ENCODE measurements around the gene PCNX1. TPM values are rescaled to one million over a fixed set of nuclear protein-coding genes. Genes with fewer than 3 reads are reported as not detected.

PCNX1 gene
- total RNA-seq, 2 donors from 2014 or later, result 52.3 to 85.9 TPM

DNA sequence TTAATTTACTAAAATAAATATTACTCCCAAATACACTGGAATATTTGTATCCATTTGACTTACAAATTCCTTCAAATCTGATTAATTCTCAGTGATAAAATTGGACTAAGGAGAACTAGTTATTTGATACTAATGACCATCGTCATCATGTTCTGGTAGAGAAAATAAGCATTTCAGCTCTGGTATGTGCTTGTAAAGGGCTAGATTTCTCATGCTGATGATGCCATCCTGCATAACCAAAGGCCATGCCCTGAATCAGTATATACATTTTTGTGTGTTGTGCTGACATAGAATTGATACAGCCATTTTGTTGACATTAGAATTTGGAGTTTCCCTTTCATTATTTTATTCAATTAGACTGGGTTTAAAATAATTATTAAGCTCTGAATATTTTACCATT lies 148.9 kb downstream of the PCNX1 start:
- ATAC-seq (ENCODE audit: insufficient number of reproducible peaks, low FRiP score, low read depth) (no peak), DNase-seq (ENCODE audit: low spot score) (no peak)
- no peaks in the 10 kb centered on the region for H3K27me3 ChIP-seq (replicated peaks; ENCODE audit: insufficient read depth)
- H3K27ac ChIP-seq, result no peak overlapping the region
- TF ChIP-seq, protein P1, sequence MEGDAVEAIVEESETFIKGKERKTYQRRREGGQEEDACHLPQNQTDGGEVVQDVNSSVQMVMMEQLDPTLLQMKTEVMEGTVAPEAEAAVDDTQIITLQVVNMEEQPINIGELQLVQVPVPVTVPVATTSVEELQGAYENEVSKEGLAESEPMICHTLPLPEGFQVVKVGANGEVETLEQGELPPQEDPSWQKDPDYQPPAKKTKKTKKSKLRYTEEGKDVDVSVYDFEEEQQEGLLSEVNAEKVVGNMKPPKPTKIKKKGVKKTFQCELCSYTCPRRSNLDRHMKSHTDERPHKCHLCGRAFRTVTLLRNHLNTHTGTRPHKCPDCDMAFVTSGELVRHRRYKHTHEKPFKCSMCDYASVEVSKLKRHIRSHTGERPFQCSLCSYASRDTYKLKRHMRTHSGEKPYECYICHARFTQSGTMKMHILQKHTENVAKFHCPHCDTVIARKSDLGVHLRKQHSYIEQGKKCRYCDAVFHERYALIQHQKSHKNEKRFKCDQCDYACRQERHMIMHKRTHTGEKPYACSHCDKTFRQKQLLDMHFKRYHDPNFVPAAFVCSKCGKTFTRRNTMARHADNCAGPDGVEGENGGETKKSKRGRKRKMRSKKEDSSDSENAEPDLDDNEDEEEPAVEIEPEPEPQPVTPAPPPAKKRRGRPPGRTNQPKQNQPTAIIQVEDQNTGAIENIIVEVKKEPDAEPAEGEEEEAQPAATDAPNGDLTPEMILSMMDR (IDR thresholded peaks at IDR 0.05), result no peak
- H3K4me3 ChIP-seq, result no peak overlapping the region
- no peaks in the 10 kb centered on the region for H3K4me1 ChIP-seq (ENCODE audit: control insufficient read depth in 1 of 2, low read depth in 2 of 2)
- peaks cover 25% of the 10 kb centered on the region for H3K36me3 ChIP-seq
- no peaks in the 10 kb centered on the region for H3K9me3 ChIP-seq

DNA sequence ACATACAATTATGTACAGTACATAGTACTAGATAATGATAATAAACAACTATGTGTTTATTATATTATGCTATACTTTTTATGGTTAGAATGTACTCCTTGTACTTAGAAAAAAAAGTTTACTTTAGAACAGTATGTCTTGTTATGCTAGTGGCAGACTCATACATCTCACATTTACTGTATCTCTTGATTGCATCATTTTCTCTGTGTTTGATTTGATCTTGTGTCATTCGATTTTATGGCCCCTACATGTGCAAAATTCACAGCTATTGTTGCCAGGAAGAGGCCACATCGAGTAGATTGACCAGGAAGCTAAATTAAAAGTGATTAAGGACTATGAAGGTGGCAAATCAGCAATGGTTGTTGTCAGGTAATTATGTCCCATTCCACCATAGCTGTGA lies 153.0 kb downstream of the PCNX1 start:
- no peaks in the 10 kb centered on the region for H3K9me3 ChIP-seq
- H3K4me3 ChIP-seq, result no peak overlapping the region
- TF ChIP-seq, protein P1 (IDR thresholded peaks at IDR 0.05), result no peak
- peaks cover 34% of the 10 kb centered on the region for H3K36me3 ChIP-seq
- H3K27me3 ChIP-seq (replicated peaks; ENCODE audit: insufficient read depth), result no peaks in the 10 kb centered on the region
- no peak overlapping the region for H3K27ac ChIP-seq
- no peaks in the 10 kb centered on the region for H3K4me1 ChIP-seq (ENCODE audit: control insufficient read depth in 1 of 2, low read depth in 2 of 2)
- ATAC-seq (ENCODE audit: insufficient number of reproducible peaks, low FRiP score, low read depth) (no peak), DNase-seq (ENCODE audit: low spot score) (no peak)

DNA sequence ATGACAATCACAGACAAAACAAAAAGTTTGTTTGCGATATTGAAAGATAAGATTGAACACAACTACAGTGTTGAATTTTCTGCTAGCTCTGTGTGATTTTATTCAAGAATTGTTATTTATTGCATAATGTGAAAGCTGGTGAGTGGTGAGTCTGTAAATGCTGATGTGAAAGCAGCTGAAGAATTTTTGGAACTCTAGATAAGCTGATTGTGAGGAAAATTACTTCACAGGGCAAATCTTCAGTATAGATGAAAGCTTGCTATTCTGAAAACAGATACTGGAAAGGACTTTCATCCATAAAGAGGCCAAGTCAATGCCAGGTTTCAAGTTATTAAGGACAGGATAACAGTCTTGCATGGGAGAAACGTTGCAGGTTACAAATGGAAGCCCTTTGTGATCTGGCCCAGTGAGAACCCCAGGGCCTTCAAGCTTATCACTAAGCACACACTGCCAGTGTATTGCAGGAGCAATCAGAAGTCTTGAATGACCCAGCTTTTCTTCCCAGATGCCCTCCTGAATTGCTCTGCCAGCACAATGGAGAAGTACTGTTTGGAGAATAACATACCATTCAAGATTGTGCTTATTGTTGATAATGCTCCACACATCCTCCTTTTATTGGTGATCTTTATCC lies 153.7 kb downstream of the PCNX1 start:
- no peak for ATAC-seq (ENCODE audit: insufficient number of reproducible peaks, low FRiP score, low read depth)
- H3K9me3 ChIP-seq, result no peaks in the 10 kb centered on the region
- H3K27me3 ChIP-seq (replicated peaks; ENCODE audit: insufficient read depth), result no peaks in the 10 kb centered on the region
- no peak for DNase-seq (ENCODE audit: low spot score)
- TF ChIP-seq, protein P1 (IDR thresholded peaks at IDR 0.05), result no peak
- H3K4me1 ChIP-seq (ENCODE audit: control insufficient read depth in 1 of 2, low read depth in 2 of 2), result no peaks in the 10 kb centered on the region
- H3K36me3 ChIP-seq, result peaks cover 34% of the 10 kb centered on the region
- no peak overlapping the region for H3K4me3 ChIP-seq
- no peak overlapping the region for H3K27ac ChIP-seq

DNA sequence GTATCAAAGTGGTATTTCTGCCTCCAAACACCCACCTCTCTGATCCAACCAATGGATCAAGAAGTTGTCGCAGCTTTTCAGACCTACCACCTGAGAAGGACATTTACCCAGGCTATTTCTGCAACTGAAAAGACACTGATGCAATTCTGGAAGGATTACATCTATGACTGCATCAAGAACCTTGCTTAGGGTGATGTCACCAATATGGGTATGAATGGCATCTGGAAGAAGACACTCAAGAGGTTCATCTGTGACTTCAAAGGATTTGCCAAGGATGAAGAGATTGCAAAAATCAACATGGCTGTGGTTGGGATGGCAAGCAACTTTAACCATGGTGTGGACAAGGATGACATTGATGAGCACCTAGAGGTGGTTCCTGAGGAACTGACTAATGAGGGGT lies 154.2 kb downstream of the PCNX1 start:
- peaks cover 34% of the 10 kb centered on the region for H3K36me3 ChIP-seq
- DNase-seq (ENCODE audit: low spot score) (no peak), ATAC-seq (ENCODE audit: insufficient number of reproducible peaks, low FRiP score, low read depth) (no peak)
- H3K27ac ChIP-seq, result no peak overlapping the region
- H3K27me3 ChIP-seq (replicated peaks; ENCODE audit: insufficient read depth), result no peaks in the 10 kb centered on the region
- H3K4me3 ChIP-seq, result no peak overlapping the region
- H3K4me1 ChIP-seq (ENCODE audit: control insufficient read depth in 1 of 2, low read depth in 2 of 2), result no peaks in the 10 kb centered on the region
- TF ChIP-seq, protein P1 (IDR thresholded peaks at IDR 0.05), result no peak
- no peaks in the 10 kb centered on the region for H3K9me3 ChIP-seq

DNA sequence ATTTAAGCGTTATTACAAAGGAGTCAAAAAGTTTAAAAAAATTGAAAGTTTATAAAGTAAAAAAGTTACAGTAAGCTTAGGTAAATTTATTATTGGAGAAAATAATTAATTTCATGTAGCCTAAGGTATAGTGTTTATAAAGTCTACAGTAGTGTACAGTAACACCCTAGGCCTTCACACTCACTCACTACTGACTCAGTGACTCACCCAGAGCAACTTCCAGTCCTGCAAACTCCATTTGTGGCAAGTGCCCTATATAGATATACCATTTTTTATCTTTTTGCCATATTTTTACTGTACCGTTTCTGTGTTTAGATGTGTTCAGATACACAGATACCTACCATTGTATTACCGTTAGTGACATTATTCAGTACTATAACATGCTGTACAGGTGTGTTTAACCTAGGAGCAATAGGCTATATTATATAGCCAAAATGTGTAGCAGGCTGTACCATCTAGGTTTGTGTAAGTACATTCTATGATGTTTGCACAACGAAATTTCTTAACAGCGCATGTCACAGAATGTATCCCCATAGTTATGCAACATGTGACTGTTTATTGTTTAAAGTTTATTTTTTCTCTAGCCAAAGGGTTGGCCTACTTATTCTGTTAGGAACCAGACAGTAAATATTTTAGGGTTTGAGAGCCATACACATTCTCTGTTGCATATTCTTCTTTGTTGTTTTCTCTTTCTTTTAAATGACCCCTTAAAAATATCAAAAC lies 155.5 kb downstream of the PCNX1 start:
- Histone ChIP-seq H3K4me1 (ENCODE audit: control insufficient read depth in 1 of 2, low read depth in 2 of 2) (no peaks in the 10 kb centered on the region), H3K9me3 (no peaks in the 10 kb centered on the region), H3K27ac (no peak overlapping the region), H3K4me3 (no peak overlapping the region), H3K36me3 (peaks cover 31% of the 10 kb centered on the region), H3K27me3 (replicated peaks; ENCODE audit: insufficient read depth) (no peaks in the 10 kb centered on the region)
- DNase-seq (ENCODE audit: low spot score) (no peak), ATAC-seq (ENCODE audit: insufficient number of reproducible peaks, low FRiP score, low read depth) (no peak)
- TF ChIP-seq, protein P1 (IDR thresholded peaks at IDR 0.05), result no peak
